Measurements from ENCODE around the gene LEF1. TPM values are rescaled to one million over a fixed set of nuclear protein-coding genes. Genes with fewer than 3 reads are reported as not detected.

LEF1 gene
- total RNA-seq = 1 to 10 TPM; 2.6 to 7.6 (median 7.2) TPM

- peak in 1 of 2 donors; percentile 39 for DNase-seq (ENCODE audit: low spot score in 2 of 2)
- Histone ChIP-seq H3K27ac (peak within 1 kb of the TSS; percentile 45 to 53), H3K9me3 (no peaks in the 10 kb centered on the region), H3K36me3 (no peaks in the 10 kb centered on the region), H3K4me3 (peak within 1 kb of the TSS; percentile 53 to 76 (median 62)), H3K4me1 (peaks cover 0 to 6% of the 10 kb centered on the region in 2 donors), H3K27me3 (peaks cover 0 to 81% of the 10 kb centered on the region in 2 donors)
- TF ChIP-seq CTCF (IDR thresholded peaks at IDR 0.05) (no peak), POLR2A (IDR thresholded peaks at IDR 0.05) (no peak), POLR2AphosphoS5 (IDR thresholded peaks at IDR 0.05) (no peak)
- intact Hi-C loops (cut with DNase I; ENCODE audit: low total_unique reads) = no loop called here
These were observed at the start of gene LEF1 for GRCh38 chr4:108168671-108169523. Gene LEF1, minus strand, starts transcription at chr4:108168932. Its CDS starts 1,165 bp downstream, at chr4:108167767.

- H3K36me3 ChIP-seq = no peaks in the 10 kb centered on the region
- TF ChIP-seq POLR2AphosphoS5 (IDR thresholded peaks at IDR 0.05) (no peak), CTCF (IDR thresholded peaks at IDR 0.05) (no peak), POLR2A (IDR thresholded peaks at IDR 0.05) (no peak)
- no peaks in the 10 kb centered on the region for H3K9me3 ChIP-seq
- no peak overlapping the region for H3K27ac ChIP-seq
- no peak for DNase-seq (ENCODE audit: low spot score in 2 of 2)
- no peaks in the 10 kb centered on the region for H3K4me1 ChIP-seq
- intact Hi-C loops (cut with DNase I; ENCODE audit: low total_unique reads) = no loop called here
- H3K27me3 ChIP-seq = no peaks in the 10 kb centered on the region
- no peak overlapping the region for H3K4me3 ChIP-seq
These were observed 47.8 kb upstream of the LEF1 start for GRCh38 chr4:108216510-108216909.

- no peaks in the 10 kb centered on the region for H3K4me1 ChIP-seq
- intact Hi-C loops (cut with DNase I; ENCODE audit: low total_unique reads) = no loop called here
- H3K27ac ChIP-seq = no peak overlapping the region
- DNase-seq (ENCODE audit: low spot score in 2 of 2) = no peak
- H3K9me3 ChIP-seq = no peaks in the 10 kb centered on the region
- H3K36me3 ChIP-seq = no peaks in the 10 kb centered on the region
- no peak overlapping the region for H3K4me3 ChIP-seq
- H3K27me3 ChIP-seq = no peaks in the 10 kb centered on the region
- TF ChIP-seq POLR2AphosphoS5 (IDR thresholded peaks at IDR 0.05) (no peak), CTCF (IDR thresholded peaks at IDR 0.05) (no peak), POLR2A (IDR thresholded peaks at IDR 0.05) (no peak)
These were observed 46.3 kb upstream of the LEF1 start for GRCh38 chr4:108215055-108215454.

GRCh38 chr4:108213723-108214122 lies 45.0 kb upstream of the LEF1 start:
- H3K27ac ChIP-seq = no peak overlapping the region
- no peak overlapping the region for H3K4me3 ChIP-seq
- intact Hi-C loops (cut with DNase I; ENCODE audit: low total_unique reads) = no loop called here
- H3K4me1 ChIP-seq = no peaks in the 10 kb centered on the region
- H3K36me3 ChIP-seq = no peaks in the 10 kb centered on the region
- H3K9me3 ChIP-seq = no peaks in the 10 kb centered on the region
- no peak for DNase-seq (ENCODE audit: low spot score in 2 of 2)
- TF ChIP-seq POLR2AphosphoS5 (IDR thresholded peaks at IDR 0.05) (no peak), POLR2A (IDR thresholded peaks at IDR 0.05) (no peak), CTCF (IDR thresholded peaks at IDR 0.05) (no peak)
- no peaks in the 10 kb centered on the region for H3K27me3 ChIP-seq

GRCh38 chr4:108213308-108213707 lies 44.6 kb upstream of the LEF1 start:
- no peaks in the 10 kb centered on the region for H3K9me3 ChIP-seq
- no peaks in the 10 kb centered on the region for H3K36me3 ChIP-seq
- H3K27me3 ChIP-seq = no peaks in the 10 kb centered on the region
- intact Hi-C loops (cut with DNase I; ENCODE audit: low total_unique reads) = no loop called here
- TF ChIP-seq POLR2A (IDR thresholded peaks at IDR 0.05) (no peak), POLR2AphosphoS5 (IDR thresholded peaks at IDR 0.05) (no peak), CTCF (IDR thresholded peaks at IDR 0.05) (no peak)
- H3K4me1 ChIP-seq = no peaks in the 10 kb centered on the region
- DNase-seq (ENCODE audit: low spot score in 2 of 2) = no peak
- H3K27ac ChIP-seq = no peak overlapping the region
- H3K4me3 ChIP-seq = no peak overlapping the region
